PC-3 (cell line): Measurements from ENCODE around the gene BFSP1.

Source experiments
- EZH2 ChIP-seq: fragments of 300-600 bp; sonication (generic); IDR thresholded peaks from one replicate; pipeline ENCODE4 v1.6.1; 2017; ENCODE audit warnings: antibody characterized with exemption, mild to moderate bottlenecking, low read length; ENCODE audit not compliant: unreplicated experiment
- EZH2phosphoT487 ChIP-seq: fragments of 300-600 bp; sonication (generic); IDR thresholded peaks from 2 replicates; pipeline ENCODE4 v1.6.1; 2018; ENCODE audit warnings: mild to moderate bottlenecking, antibody characterized with exemption, low read length, borderline replicate concordance
- TF ChIP-seq, protein P1 (sequence below): fragments of 300-600 bp; sonication (generic); conservative IDR thresholded peaks from 2 replicates; pipeline ENCODE4 v1.5.1; 2017; ENCODE audit warnings: antibody characterized with exemption, low read depth, mild to moderate bottlenecking, low read length

DNA sequence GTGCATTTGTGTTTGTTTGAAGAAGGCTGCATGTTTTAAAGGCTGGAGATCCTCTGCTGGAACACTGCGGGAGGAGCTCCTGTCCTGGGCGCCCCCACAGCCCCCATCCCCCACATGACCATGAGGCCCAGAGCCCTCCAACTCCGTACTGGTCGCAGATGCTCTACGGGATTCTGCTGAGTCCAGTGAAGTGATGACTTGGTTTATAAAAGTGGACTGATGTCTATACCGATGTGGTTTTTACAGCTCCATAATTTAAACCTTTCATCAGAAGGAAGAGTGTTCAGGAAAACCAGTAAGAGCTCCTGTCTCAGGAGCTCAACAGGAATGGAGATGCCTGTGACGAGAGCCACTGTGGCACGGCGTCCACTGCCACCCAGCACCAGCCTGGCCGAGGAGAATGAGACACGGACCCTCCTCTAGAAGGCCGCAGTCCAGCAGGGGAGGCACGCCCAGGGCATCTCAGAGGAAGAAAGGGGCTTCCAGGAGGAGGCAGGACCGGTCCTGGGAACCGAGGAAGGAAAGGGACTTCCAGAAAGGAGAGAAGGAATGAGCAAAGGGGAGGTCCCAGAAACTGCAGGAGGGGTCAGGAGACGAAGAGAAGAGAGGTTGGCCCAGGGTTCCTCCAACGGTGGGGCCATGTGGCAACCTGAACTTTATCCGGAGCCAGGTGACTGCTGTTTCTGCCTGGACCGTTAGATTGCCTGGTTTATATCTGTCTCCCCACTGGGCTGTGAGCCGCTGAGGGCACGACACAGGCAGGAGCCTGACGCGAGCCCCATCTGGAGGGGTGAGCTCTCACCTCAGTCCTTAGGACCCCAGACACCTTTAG, 26.9 kb downstream of the BFSP1 start:
- TF ChIP-seq EZH2 = no peak
- TF ChIP-seq, protein P1, sequence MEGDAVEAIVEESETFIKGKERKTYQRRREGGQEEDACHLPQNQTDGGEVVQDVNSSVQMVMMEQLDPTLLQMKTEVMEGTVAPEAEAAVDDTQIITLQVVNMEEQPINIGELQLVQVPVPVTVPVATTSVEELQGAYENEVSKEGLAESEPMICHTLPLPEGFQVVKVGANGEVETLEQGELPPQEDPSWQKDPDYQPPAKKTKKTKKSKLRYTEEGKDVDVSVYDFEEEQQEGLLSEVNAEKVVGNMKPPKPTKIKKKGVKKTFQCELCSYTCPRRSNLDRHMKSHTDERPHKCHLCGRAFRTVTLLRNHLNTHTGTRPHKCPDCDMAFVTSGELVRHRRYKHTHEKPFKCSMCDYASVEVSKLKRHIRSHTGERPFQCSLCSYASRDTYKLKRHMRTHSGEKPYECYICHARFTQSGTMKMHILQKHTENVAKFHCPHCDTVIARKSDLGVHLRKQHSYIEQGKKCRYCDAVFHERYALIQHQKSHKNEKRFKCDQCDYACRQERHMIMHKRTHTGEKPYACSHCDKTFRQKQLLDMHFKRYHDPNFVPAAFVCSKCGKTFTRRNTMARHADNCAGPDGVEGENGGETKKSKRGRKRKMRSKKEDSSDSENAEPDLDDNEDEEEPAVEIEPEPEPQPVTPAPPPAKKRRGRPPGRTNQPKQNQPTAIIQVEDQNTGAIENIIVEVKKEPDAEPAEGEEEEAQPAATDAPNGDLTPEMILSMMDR = no peak
- no peak for TF ChIP-seq EZH2phosphoT487
